Measurements from ENCODE around the gene FHOD1.

The FHOD1 gene

DNA sequence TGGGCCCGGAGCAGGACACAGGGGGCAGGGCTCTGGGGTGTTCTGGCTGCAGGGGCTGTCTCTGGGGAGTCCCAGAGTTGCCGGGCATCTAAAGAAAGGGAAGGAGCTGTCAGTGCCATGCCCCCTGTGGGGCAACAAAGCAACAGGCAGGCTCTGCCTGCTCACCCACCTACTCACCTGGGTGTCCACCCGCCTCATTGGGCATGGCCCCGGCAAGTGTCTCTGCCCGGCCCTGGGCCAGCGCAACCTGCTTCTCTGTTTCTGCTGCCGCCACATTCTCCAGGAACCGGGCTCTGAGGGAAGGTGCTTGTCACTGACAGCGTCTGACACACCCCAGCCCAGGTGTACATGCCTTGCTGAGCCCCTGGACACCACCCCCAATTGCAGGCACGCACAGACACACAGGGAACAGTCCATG lies 13.1 kb downstream of the FHOD1 start:
- no peak for DNase-seq (ENCODE audit: low read depth)

- DNase-seq (ENCODE audit: low read depth) = no peak
These were observed 13.7 kb downstream of the FHOD1 start for GRCh38 chr16:67233596-67233995.

DNA sequence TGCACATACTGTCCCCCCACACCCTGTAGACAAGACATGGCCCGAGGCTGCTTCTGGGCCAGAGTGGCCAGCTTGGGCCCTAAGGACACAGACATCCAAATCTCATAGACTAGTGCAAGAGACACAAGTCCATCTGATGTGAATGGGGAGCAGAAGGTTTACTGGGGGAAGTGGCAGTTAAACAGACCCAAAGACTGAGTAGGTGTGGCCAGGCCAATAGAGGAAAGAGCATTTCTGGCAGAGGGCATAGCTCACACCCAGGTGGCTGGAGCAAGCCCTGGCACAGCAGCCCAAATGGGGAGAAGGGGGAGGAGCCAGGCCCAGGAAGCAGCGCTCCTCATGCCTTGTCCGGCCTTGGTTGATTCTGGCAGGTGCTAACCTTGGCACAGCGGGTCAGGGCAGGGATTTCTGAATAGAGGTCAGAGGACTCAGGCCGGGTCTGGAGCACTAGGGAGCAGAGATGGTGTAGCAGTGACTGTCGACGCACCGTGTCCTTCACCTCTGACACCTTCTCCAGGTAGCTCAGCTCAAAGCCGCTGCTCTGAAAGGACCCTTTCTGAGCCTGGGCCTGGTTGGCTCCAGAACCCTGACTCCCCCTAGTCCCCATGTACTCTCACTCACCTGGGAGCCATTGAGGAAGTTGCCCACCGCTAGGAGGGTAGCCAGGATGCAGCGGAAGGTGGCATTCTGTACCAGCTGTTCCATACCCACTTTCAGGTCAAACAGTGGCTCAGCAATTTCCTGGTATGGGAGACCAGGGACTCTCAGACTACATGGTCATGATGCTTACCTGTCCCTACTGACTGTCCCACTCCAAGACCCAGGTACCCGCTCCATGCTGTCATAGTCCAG lies 16.2 kb downstream of the FHOD1 start:
- no peak for DNase-seq (ENCODE audit: low read depth)

DNA sequence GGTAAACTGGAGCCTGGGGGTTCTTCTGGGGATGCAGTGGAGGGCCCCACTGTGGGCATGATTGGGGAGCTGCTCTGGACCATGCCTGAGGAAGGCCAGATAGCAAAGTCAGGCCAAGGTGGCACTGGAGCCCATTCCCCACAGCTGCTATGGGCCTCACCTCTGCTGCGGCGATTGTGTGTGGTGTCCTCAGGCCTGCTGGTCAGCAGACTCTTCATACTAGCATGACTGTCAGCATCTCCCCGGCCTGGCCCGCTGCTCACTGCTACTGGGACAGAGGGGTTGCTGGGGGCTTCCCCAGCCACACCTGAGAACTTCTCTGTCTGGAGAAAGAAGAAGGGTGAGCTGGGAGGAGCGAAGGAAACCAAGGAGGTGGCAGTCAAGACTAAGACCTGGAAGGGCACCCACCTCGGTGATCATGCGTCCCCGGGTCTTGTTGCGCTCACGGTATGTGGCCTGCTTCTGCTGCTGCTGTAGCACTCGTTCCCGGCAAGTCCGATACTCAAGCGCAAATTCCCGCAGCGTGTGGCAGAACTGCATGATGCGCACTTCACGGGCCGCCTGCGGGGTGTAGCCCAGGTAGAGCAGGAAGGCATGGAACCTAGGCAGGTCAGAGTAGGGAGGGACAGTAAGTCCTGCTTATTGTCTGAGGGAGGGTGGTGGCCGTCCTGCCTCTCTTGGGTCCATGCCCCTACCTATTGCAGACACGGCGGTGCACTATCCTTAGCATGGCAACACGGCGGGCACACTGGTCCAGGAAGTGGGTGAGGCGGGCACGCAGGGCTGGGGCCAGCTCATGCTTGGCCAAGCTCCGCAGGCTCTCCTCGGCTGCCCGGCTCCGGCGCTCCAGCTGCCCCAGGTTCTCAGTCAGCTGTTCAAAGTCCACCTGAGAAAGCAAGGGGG lies 17.1 kb downstream of the FHOD1 start:
- DNase-seq (ENCODE audit: low read depth) = no peak

DNA sequence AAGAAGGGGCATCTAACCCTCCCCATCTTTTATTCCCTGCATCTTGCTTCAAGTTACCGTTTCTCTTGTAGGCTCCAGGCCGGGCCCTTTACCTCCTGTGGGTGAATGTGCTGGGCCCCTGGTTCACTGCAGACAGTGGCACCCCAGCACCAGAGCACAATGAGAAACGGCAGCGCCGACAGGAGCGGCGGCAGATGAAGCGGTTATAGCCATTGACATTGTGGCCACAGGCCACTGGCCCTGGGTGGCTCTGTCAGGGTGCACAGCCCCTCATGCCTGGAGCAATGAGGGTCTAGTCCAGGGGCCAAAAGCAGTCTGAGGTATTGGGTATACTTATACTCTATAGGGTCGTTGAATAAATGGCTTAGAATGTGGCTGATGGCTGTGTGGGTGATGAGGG lies 18.4 kb downstream of the FHOD1 start:
- DNase-seq (ENCODE audit: low read depth) = no peak

DNA sequence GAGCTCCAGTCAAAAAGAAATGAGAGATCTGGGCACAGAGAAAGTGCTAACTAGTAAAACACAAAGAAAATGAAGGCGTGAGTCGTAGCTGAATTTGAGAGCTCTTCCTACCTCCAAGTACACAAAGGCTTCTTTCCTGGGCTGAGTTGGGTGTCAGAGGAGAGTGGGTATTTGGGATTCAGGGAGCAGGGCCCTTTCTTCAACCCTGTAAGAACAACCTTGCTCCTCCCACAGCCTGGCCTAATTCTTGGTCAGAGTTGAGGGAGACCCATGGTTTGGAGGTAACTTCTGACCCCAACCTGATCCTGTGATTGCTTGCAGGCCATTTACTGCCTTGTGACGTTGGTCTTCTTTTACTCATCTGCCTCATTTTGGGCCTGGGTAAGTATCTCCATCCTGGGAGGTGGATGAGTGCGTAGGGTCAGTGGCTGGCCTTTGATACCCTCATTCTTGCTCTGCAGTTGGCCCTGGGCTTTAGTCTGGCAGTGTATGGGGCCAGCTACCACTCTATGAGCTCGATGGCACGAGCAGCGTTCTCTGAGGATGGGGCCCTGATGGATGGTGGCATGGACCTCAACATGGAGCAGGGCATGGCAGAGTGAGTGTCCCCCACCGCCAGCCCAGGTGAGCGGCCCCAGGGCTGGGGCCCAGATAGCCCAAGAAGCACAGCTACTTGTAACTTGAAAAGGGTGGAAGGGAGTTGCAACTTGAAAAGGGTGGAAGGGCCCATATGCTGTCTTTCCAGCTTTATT lies 19.1 kb downstream of the FHOD1 start:
- no peak for DNase-seq (ENCODE audit: low read depth)

- DNase-seq (ENCODE audit: low read depth) = no peak
These were observed 19.7 kb downstream of the FHOD1 start for GRCh38 chr16:67227567-67227921.

DNA sequence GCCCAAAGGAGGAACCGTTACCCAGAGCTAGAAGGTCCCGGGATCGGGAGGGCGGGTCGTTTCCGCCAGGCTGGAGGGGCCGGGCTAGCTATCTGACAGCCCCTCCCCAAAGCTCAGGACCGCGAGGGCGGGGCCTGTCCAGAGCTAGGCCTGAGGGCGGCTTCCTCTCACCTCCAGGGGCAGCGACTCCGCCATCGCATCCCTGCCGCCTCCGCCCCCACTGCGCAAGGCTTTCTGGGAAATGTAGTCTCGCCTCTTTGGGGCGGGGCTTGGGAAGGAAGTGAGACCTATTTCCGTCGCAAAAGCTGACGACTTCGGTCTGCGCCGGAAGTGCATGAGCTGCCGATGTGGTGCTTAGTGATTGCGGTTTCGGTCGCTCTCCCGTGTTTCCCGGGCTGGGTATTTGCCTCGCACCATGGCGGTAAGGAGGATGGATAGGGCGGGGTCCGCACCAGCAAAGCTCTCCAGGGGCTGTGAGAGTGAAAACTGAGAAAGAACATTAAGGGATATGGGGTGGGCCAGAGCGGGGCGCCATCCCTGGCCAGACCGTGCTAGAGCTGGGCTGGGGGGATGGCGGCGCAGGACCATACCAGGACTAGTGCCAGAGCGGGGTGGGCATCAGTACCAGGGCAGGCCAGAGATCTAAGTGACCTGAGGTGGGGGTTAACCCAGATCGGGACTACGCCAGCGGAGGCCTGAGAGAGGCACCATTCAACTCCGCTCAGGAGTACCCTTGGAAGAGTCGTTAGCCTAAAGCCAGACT lies 20.3 kb downstream of the FHOD1 start, which contains the start of gene TMEM208:
Gene TMEM208 (plus strand): TSS at position 327 of the 763 bp plus-strand sequence. CDS start 89 bp downstream, at position 416.
- peak; percentile 98 for DNase-seq (ENCODE audit: low read depth)

- DNase-seq (ENCODE audit: low read depth) = no peak
These were observed 20.9 kb downstream of the FHOD1 start for GRCh38 chr16:67226295-67226803.

DNA sequence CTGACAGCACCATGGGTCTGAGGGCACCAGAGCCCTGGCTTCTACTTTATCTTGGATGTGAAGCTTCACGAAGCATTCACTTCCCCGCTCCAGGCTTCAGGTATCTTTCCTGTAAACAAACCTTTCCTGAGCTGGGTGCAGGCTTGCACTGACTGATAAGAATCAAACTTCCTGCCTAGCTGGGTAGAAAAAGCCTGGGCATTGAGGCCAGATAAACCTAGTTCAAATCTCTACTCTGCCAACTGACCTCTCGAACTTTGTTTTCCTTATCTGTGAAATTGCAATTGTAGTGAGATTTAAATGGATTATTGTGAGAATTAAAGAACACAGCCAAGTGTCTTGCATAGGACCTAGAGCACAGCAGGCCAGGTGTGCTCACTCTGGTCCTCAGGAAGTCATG lies 23.3 kb downstream of the FHOD1 start:
- DNase-seq (ENCODE audit: low read depth) = no peak

DNA sequence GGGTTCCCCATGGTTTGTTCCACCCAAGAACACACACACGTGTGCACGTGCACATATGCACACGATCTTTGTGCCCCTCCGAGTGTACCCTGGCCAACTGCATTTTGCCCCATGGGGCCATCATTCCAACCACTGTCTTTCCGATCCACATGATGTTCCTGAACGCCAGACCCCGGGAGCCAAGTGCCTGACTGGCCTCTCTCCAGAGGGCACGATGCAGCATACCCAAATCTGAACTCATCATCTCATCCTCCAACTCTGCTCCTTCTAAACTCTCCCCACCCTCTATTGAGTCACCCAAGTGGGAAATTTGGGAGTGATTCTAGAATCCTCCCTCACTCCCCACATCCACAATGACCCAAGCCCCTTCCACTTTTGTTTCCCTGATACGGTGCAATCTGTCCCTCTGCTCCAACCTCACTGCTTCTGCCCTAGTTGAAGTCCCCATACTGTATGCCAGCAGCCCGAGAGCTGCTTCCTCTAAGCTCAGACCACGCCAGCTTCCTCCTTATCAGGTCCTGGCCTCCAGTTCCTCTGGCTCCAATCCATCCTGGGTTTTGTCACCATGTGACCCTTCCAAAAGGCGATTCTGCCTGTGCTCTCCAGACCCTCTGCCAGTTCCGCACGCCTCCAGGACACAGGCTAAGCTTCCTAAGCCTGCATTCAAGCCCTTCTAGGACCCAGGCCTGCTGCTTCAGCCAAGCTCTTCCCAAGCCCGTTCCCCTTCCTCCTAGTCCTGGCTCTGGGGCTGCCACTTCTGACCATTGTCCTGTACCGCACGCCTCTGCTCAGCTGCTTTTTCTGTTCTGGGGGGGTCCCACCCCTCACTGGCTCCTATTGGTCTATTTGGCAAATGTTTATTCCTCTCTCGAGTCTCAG lies 30.4 kb downstream of the FHOD1 start:
- DNase-seq (ENCODE audit: low read depth) = no peak

- no peak for DNase-seq (ENCODE audit: low read depth)
These were observed 31.6 kb downstream of the FHOD1 start for GRCh38 chr16:67215706-67216105.

- DNase-seq (ENCODE audit: low read depth) = no peak
These were observed 33.9 kb downstream of the FHOD1 start for GRCh38 chr16:67213197-67214019.

DNA sequence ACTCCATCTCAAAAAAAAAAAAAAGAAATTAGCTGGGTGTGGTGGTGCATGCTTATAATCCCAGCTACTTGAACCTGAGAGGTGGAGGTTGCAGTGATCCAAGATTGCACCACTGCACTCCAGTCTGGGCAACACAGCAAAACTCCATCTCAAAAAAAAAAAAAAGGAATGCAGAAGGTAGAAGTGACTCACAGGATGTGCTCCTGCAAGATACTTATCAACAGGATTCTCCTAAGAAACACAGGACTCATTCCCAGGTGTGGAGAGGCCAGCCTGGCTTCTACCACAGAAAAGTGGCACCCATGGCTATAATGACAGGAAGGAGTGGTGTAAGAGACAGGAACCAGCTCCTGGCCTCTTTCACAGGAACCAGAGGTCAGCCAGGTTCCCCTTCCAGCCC lies 34.5 kb downstream of the FHOD1 start:
- DNase-seq (ENCODE audit: low read depth) = no peak

GRCh38 chr16:67211674-67212073 lies 35.6 kb downstream of the FHOD1 start:
- no peak for DNase-seq (ENCODE audit: low read depth)

DNA sequence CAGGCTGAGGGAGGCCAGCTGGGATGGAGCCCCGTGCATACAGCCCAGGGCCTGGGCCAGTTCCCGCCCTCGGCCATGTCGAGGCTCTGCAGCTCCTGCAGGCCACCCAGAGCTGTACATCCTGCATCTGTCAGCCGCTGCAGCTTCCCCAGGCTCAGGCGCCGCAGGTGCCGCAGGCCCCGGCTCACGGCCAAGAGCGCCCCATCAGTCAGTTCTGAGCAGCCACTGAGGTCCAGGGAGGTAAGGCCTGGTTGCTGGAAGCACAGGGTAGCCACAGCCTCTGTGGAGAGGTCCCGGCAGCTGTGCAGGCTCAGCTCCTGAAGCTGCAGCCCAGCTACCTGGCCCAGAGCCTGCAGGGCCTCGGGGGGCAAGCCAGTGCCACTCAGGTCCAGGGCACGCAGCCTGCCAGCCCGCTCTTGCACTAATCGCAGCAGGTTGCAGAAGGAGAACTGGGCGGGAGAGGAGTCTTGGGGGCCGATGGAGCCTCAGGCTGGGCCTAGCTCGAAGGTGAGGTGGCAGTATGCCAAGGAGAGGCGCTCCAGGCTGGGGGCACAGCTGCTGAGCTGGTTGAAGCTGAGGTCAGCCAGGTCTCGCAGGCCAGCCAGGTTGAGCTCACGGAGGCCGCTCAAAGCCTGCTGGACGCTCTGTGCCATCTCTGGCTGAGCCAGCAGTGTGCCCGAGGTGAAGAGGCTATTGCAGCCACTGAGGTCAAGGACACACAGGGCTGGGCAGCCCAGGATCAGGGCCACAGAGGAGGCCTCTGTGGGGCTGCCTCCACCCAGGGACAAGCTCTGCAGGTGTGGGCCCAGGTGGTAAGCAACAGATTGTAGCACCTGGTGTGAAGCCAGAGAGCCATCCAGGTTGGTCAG lies 37.0 kb downstream of the FHOD1 start:
- no peak for DNase-seq (ENCODE audit: low read depth)

DNA sequence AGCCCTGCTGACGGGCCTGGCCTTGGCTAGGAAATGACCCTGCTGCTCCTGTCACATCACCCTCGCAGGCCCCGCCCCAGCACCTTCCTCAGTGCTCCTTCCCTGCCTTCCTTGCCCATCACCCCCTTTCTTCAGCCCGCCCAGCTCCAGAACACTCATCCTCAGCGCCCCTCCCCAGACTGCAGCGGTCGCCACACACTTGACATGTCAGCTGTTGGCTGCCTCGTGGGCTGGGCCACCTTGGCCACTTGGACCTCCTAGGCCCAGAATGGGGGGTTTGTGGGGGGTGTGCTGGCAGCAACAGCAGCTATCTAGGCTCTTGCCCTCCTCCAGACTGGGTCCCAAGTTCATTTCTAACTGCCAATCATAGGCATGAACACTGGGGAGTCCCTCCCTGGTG lies 37.7 kb downstream of the FHOD1 start:
- DNase-seq (ENCODE audit: low read depth) = no peak

GRCh38 chr16:67208154-67208896 lies 39.0 kb downstream of the FHOD1 start:
- no peak for DNase-seq (ENCODE audit: low read depth)
